GM21825 (cell line): ENCODE results near the gene RUNX3.
"Not testable (repeated sequence)": the region's sequence is repeated elsewhere in the genome, so short reads cannot be mapped to it uniquely, and the experiment has no call there.

Source experiments
- ATAC-seq: cut with Tn5 transposase; IDR thresholded peaks from one replicate; pipeline ENCODE4 v1.9.1; 2021; ENCODE audit warnings: mild to moderate bottlenecking, moderate library complexity; ENCODE audit not compliant: unreplicated experiment

Gene RUNX3

DNA sequence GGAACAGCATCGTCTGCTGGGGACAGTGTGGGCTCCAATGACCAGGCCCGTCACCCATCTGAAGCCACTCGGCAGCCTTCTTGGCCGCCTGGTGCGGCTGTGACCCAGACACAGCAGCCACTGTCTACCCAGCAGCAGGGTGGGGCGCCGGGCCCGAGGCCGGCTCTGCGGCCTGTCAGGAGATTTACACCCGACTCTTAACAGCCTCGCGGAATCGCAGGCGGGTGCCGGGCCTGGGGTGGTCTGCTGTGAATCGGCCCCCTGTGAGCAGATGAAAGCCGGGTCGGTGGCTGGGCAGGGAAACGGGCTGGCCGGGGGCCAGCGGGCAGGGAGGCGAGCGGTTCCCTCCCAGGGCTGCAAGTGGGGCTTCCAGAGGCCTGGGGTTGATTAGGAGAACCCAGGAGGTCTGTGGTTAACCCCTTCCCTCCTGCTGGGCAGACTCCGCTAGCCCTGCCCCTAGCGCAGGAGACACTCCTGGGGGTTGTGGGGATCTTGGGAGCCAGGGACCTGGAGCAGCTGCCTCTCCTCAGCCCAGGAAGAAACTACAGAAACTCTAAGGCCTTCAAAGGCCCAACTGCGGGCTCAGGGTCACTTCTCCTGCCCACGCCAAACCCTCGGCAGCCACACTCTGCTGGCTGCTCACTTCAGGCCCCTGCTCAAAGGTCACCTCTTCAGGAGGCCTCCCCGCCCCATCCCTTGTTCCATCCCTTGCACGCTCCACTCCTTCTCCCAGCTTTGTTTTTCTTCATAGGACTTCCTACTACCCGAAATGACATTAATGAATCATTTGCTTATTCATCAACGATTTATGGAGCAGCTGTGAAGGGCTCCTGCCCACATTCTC is 15.6 kb downstream of the RUNX3 start:
- ATAC-seq = no peak

DNA sequence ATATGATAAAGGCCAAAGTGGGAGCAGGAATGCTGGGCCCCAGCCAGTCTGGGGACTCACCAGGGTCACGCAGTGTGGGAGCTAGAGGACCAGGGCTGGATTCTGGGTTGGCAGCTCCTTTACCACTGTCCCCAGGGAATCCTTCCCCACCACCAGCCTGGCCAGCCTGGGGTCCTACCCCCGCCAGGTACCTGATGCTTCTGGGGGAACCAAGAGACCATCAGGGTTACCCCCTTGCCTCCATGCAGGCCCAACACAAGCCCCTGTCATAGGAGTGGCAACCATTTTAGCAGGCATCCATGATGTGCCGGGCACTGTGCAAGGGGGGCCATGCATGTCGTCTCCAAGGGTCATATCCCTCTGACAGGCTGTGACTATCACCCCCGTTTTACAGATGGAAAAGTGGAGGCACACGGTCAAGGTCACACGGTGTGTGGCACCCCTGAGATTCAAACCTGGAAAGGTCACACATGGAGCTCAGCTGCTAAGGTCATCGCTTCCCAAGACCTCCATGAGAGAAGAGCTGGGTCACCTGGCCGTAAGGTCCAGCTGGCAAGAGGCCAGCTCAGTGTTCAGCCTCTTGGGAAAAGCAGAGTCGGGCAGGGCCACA is 16.4 kb downstream of the RUNX3 start:
- ATAC-seq = no peak

DNA sequence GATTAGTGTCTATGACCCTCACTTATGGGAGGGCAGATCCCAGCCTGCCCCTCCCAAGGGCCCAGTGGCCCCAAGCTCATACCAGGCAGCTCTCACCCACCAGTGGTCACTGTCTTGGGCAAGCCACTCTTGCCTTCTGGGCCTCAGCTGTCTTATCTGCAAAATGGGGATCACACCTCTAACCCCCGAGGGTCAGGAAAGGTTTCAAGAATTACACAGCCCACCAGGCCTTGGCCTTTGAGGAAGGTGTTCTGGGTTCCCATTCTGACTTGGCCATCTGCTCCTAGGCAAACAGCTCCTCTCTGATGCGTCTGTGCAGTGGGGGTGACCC is 16.8 kb downstream of the RUNX3 start:
- ATAC-seq = no peak

DNA sequence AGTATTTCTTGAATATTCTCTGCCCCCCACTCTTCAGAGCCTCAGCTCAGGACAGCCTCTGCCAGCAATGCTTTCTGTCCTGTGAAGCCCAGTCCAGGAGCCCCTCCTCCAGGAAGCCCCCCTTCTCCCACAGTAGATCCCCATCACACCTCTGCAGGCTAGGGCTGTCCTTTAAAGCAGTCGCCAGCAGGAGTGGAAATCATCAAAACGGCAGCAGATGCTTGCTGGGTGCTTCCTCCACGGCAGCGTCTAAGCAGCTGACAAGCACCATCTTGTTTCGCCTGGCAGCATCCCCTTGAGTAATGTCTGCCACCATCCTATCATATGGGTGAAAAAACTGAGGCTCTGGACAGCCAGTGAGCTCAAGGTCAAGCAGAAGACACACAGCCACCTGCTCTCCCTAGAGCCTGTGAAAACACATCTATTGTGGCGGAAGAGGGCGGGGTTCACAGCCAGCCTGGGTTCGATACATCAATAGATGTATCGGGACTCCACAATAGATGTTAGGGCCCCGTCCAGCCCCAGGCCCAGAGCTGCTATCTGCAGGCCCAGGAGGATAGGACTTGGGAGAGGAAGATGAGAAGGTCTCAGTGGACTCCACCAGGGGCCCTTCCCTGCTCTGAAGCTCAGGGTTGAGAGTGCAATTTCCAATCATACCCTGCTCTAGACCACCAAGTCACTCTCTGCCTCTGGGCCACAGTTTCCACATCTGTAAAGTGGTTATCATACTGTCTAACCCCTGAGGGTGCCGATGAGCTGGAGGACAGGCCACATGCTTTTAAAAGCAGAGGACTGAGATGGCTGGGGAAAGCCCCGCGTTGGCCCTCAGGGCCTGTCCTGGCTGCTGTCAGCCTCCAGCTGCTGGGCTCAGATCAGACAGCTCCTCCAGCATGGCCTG is 17.5 kb downstream of the RUNX3 start:
- no peak for ATAC-seq

GRCh38 chr1:24911651-24912155 is 18.4 kb downstream of the RUNX3 start:
- ATAC-seq = no peak

- no peak for ATAC-seq
Observed at GRCh38 chr1:24910751-24911650, 19.1 kb downstream of the RUNX3 start.

GRCh38 chr1:24910210-24910609 is 19.9 kb downstream of the RUNX3 start:
- ATAC-seq = no peak

GRCh38 chr1:24909388-24909898 is 20.6 kb downstream of the RUNX3 start:
- no peak for ATAC-seq

GRCh38 chr1:24908591-24909259 is 21.4 kb downstream of the RUNX3 start:
- no peak for ATAC-seq

GRCh38 chr1:24907587-24908294 is 22.3 kb downstream of the RUNX3 start:
- not testable (repeated sequence) for ATAC-seq

DNA sequence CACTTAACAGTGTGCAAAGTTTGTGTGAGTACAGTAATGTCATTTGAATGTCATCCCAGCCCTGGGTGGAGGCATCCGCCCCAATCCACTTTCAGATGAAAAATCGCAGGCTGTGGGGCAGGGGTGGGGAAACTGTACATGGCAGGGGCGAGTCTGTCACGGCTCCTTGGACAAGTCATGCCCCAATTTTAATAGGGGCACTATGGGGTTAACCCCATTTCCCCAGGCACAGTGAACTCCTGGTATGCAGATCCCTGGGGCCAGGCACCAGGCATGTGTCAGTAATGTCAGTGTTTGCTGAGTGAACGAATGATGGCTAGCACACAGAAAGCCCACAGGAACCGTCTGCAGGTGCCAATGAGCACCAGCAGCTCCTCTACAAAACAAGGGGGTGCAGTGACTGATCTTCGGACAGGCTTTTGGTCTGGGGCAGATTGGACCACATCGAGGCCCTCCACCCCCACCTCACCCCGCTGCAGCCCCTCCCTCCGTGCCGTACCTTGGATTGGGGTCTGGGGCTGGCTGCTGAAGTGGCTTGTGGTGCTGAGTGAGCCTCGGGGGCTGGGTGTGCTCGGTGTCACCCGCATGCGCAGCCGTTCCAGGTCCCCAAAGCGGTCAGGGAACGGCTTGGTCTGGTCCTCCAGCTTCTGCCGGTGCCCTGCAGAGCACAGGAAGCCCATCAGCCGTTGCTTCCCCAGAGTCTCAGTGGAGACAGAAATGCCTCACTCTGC is 23.2 kb downstream of the RUNX3 start:
- no peak for ATAC-seq

DNA sequence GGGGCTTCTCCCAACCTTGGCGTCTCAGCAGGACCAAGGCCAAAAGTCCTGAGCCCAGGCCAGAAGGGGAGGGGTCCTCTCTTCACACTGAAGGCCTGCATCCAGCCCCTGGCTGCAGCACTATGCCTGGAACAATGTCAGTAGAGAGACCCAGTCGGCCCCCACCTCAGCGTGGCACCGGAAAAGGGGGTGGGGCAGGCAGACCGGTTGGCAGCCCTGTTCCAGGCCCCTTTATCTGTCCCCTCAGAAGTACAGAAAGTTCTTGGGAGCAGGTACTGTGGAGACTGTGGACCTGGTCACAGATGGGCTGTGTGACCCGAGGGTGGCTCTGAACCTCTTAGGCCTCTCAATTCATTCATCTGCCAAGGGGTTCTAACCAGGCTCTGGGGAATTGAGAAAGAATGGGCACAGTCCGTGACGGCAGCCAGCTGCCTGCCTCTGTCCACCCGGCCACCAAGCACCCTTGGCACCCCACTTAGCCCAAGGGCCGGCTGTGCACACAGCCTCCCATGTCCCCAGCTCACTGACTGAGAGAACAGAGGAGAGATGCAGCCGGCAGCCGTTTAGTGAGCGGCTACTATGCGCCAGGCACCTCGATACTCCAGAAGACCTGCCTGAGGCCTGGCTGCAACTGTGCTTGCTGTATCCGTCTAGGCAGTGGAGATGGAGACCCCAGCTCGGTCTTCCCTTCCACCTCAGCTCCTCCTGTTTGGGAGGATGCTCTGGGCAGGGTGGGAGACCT is 23.9 kb downstream of the RUNX3 start:
- no peak for ATAC-seq

DNA sequence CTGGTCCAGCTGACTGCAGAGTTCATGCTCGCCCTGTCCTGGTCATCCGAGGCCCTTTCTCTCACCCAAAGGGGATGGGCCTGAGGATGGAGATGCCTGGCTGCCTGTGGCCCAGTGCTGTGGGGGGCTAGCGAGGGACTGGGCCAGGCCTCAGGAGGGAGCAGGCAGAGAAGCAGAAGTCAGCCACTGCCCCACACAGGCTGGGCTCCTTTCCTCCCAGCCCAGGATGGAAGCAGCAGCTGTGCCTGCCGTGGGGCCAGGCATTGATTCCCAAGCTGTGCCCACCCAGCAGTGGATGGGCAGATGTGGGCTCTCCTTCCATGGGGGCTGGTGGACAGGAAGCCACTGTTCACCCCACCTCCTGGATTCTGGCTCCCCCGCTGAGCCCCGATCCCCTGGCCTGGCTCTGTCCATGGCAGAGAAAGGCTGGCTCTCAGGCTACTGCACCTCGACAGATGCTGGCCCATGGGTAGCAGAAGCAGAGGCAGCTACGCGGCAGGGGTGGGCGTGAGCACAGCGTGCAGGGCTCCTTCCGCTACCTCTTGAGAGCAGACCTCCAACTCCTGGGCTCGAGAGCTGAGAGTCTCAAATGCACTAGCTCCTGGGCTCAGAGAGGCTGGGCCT is 24.6 kb downstream of the RUNX3 start:
- no peak for ATAC-seq

DNA sequence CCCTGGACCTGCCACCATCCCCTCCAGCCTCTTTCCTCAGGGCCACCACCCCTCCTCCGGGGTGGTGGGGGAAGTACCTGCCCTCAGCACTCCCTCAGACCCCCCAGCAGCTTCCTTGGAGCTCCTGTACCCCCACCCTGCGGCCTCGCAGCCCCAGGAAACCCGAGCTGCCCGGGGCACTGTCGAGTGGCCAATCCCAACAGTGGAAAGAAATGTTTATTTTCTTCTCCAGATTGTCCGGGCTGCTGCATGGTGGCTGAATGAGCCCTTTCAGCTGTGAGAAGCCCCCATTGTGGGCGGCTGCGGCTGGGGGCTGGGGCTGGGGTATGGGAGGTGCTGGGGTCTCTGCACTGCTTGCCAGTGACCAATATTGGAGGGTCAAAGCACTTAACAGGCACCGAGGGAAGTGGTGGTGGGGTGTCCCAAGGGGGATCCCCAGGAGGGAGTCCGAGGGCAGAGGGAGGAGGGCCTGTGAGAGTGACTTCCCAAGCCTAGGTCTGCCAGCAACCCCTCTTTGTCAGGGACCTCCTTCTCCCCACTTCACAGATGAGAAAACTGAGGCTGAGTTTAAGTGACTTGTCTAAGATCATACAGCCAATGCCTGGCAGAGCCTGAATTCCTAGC is 25.2 kb downstream of the RUNX3 start:
- no peak for ATAC-seq

DNA sequence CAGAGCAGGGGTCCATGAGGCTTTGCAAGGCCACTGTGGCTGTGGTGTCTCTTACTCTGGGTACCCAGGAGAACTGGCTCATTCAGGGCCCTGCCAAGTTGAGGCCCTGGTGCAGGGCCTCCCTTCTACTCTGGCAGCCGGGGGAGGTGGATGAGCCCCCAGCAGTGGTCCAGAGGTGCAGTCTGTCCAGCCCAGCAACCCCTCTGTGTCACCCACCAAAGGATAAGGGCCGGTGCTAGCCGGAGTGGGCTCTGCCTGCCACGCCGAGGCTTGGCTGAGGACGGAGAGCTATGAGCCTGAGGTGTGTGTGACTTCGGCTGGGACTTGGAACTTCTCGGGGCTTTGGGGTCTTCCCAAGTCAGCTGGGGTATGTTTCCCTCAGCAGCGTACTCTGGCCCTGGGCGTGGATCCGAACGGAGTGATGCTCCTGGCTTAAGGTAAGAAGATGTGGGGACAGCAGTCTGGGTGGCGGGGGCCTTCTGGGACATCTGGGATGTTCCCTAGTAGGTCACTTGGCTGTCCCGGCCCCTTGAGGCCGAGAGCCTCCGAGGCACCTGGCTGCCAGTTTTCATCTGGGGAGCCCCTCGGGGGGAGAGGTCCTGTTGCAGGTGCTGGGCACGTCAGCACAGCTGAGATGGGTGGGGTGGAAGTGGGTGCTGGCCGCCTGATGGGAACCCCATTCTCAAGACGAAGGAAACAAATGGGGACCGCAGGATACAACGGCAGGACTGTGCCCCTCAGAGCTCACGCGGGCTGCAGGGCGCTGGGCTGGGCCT is 25.9 kb downstream of the RUNX3 start:
- no peak for ATAC-seq

GRCh38 chr1:24903560-24903954 is 26.5 kb downstream of the RUNX3 start:
- ATAC-seq = no peak
